ENCODE results near the gene MSN.

The MSN gene

DNA sequence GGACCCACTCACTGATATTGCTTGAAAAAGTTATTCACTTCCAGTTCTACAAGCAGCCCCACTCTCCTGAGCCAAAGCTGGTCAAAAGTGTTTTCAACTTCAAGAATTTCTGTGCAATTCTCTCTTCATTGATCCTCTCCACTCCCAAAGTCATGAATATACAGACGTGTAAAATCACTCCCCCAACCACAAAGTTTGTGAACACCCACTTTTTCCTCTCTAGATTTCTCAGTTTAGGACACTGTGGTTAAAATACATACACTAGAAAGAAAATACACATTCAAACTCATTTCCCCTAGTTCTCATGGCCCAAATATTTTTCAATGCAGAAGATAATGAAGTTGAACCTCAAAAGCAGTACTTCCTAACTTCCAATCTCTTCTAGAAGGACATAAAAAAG lies 116.3 kb downstream of the MSN start:
- Histone ChIP-seq H3K27ac (ENCODE audit: low read length) (no peak overlapping the region), H4K20me1 (ENCODE audit: insufficient read depth, low read length) (no peaks in the 10 kb centered on the region), H3K9me3 (ENCODE audit: insufficient read depth, low read length, severe bottlenecking) (no peaks in the 10 kb centered on the region), H2AFZ (ENCODE audit: low read depth, low read length) (no peak overlapping the region), H3K9ac (ENCODE audit: low read depth, low read length) (no peak overlapping the region), H3K4me3 (ENCODE audit: low read depth in 1 of 2, low read length in 2 of 2) (no peak overlapping the region), H3K27me3 (ENCODE audit: insufficient read depth, low read length, poor library complexity) (no peaks in the 10 kb centered on the region), H3K36me3 (ENCODE audit: insufficient read depth, low read length) (no peaks in the 10 kb centered on the region), H3K4me1 (ENCODE audit: insufficient read depth, low read length) (peaks cover 11% of the 10 kb centered on the region), H3K4me2 (ENCODE audit: insufficient read depth, low read length) (no peak overlapping the region), H3K79me2 (ENCODE audit: insufficient read depth, low read length) (no peaks in the 10 kb centered on the region)
- no peak for ATAC-seq (ENCODE audit: insufficient read depth, low read depth)
- no peak for DNase-seq
- no peak for TF ChIP-seq EZH2 (IDR thresholded peaks at IDR 0.05; ENCODE audit: borderline replicate concordance, low read depth, low read length, severe bottlenecking)
- TF ChIP-seq, protein P1, sequence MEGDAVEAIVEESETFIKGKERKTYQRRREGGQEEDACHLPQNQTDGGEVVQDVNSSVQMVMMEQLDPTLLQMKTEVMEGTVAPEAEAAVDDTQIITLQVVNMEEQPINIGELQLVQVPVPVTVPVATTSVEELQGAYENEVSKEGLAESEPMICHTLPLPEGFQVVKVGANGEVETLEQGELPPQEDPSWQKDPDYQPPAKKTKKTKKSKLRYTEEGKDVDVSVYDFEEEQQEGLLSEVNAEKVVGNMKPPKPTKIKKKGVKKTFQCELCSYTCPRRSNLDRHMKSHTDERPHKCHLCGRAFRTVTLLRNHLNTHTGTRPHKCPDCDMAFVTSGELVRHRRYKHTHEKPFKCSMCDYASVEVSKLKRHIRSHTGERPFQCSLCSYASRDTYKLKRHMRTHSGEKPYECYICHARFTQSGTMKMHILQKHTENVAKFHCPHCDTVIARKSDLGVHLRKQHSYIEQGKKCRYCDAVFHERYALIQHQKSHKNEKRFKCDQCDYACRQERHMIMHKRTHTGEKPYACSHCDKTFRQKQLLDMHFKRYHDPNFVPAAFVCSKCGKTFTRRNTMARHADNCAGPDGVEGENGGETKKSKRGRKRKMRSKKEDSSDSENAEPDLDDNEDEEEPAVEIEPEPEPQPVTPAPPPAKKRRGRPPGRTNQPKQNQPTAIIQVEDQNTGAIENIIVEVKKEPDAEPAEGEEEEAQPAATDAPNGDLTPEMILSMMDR (IDR thresholded peaks at IDR 0.05; ENCODE audit: borderline replicate concordance, extremely low read depth, low read length, poor library complexity, severe bottlenecking): no peak

Data from DND-41 (cell line).